SK-N-SH (cell line): ENCODE measurements around the gene RPS6KA5. TPM values are rescaled to one million over a fixed set of nuclear protein-coding genes. Genes with fewer than 3 reads are reported as not detected.

Experiments used
- CTCF ChIA-PET: fragments of 300-600, 350-600 bp; formaldehyde crosslinking; extraction: SDS; loops from one replicate; lab custom pipeline; 2021; lab: Yijun Ruan, JAX
- POLR2A ChIA-PET: fragments of 350-600 bp; sonication (Branson Sonifier 250); formaldehyde crosslinking; extraction: SDS; loops from one replicate; lab custom pipeline; 2020; ENCODE audit warnings: antibody characterized with exemption, inconsistent platforms; lab: Yijun Ruan, JAX
- DNase-seq: peaks from one replicate; pipeline ENCODE4 v3.0.0; 2012
- H2AFZ ChIP-seq: fragments of 200-600 bp; sonication (generic); 2 replicates; pipeline ENCODE4 v1.8.1; 2016; ENCODE audit warnings: antibody characterized with exemption, mild to moderate bottlenecking, low read depth
- H3F3A ChIP-seq: fragments of 200-600 bp; sonication (generic); replicated peaks from 2 replicates; pipeline ENCODE3; 2016; ENCODE audit warnings: antibody characterized with exemption, mild to moderate bottlenecking; ENCODE audit not compliant: insufficient read depth
- H3K27ac ChIP-seq, 2 experiments: fragments of 200-500 bp in 1 of 2; fragments of 200-600 bp in 1 of 2; sonication (Bioruptor generic) in 1 of 2; sonication (generic), shearing (Covaris generic) in 1 of 2; 2 replicates each; pipeline versions ENCODE4 v1.5.1 to v1.6.1; 2014 to 2016; ENCODE audit warnings: low read depth in 2 of 2, inconsistent platforms in 1 of 2, low read length in 1 of 2, mild to moderate bottlenecking in 1 of 2, mixed read lengths in 1 of 2
- H3K27me3 ChIP-seq: fragments of 200-600 bp; sonication (generic), shearing (Covaris generic); 2 replicates; pipeline ENCODE4 v1.6.1; 2016; ENCODE audit warnings: mixed run types; ENCODE audit not compliant: insufficient read depth
- H3K36me3 ChIP-seq, 2 experiments: fragments of 200-500 bp in 1 of 2; fragments of 200-600 bp in 1 of 2; sonication (Bioruptor generic) in 1 of 2; sonication (generic) in 1 of 2; replicated peaks in 1 of 2; 2 replicates each; pipeline versions ENCODE3 to v1.5.1; 2014 to 2016; ENCODE audit warnings: low read length in 1 of 2, mild to moderate bottlenecking in 1 of 2; ENCODE audit not compliant: insufficient read depth in 2 of 2, control insufficient read depth in 1 of 2
- H3K4me1 ChIP-seq, 2 experiments: fragments of 200-500 bp in 1 of 2; fragments of 200-600 bp in 1 of 2; sonication (Bioruptor generic) in 1 of 2; sonication (generic), shearing (Covaris generic) in 1 of 2; 2 replicates each; pipeline versions ENCODE4 v1.5.1 to v1.6.1; 2014 to 2016; ENCODE audit warnings: low read depth in 1 of 2, low read length in 1 of 2, mixed run types in 1 of 2; ENCODE audit not compliant: insufficient read depth in 2 of 2, control insufficient read depth in 1 of 2
- H3K4me2 ChIP-seq: fragments of 200-600 bp; sonication (generic), shearing (Covaris generic); 2 replicates; pipeline ENCODE4 v1.6.1; 2017; ENCODE audit warnings: mixed run types
- H3K4me3 ChIP-seq, 2 experiments: fragments of 200-500 bp in 1 of 2; fragments of 200-600 bp in 1 of 2; sonication (Bioruptor generic) in 1 of 2; sonication (generic), shearing (Covaris generic) in 1 of 2; 2 replicates each; pipeline versions ENCODE4 v1.5.1 to v1.8.1; 2014 to 2016; ENCODE audit warnings: low read depth in 2 of 2, inconsistent platforms in 1 of 2, low read length in 1 of 2, mild to moderate bottlenecking in 1 of 2, mixed read lengths in 1 of 2, moderate library complexity in 1 of 2
- H3K79me2 ChIP-seq: fragments of 200-600 bp; sonication (generic); 2 replicates; pipeline ENCODE4 v1.8.1; 2017; ENCODE audit warnings: mild to moderate bottlenecking; ENCODE audit not compliant: insufficient read depth
- H3K9ac ChIP-seq: fragments of 200-600 bp; sonication (generic); 2 replicates; pipeline ENCODE4 v1.6.1; 2017; ENCODE audit warnings: mixed run types
- H3K9me2 ChIP-seq: fragments of 200-600 bp; sonication (generic); 2 replicates; pipeline ENCODE4 v1.6.1; 2017; ENCODE audit warnings: mixed run types
- H3K9me3 ChIP-seq: fragments of 200-600 bp; sonication (generic); 2 replicates; pipeline ENCODE4 v1.6.1; 2017; ENCODE audit warnings: mixed run types, mild to moderate bottlenecking, moderate library complexity
- H4K20me1 ChIP-seq: fragments of 200-600 bp; sonication (generic); 2 replicates; pipeline ENCODE4 v1.6.1; 2017; ENCODE audit warnings: mild to moderate bottlenecking, mixed run types; ENCODE audit not compliant: insufficient read depth
- FOXJ3 ChIP-seq: sonication (generic); formaldehyde crosslinking; IDR thresholded peaks from 2 replicates; pipeline ENCODE4 v1.5.1; 2020; ENCODE audit warnings: mild to moderate bottlenecking, missing genetic modification reagents
- JUND ChIP-seq: IDR thresholded peaks from 2 replicates; pipeline ENCODE4 v1.4.0; 2012
- NRF1 ChIP-seq: IDR thresholded peaks from 2 replicates; pipeline ENCODE4 v1.6.1; 2012; ENCODE audit warnings: low read depth, mild to moderate bottlenecking, low read length
- RCOR1 ChIP-seq: fragments of 150-350 bp; IDR thresholded peaks from 2 replicates; pipeline ENCODE4 v1.6.1; 2017; ENCODE audit warnings: antibody characterized with exemption, low read length
- RFX5 ChIP-seq: IDR thresholded peaks from 2 replicates; pipeline ENCODE4 v1.6.1; 2012; ENCODE audit warnings: mild to moderate bottlenecking, improper control_type of control experiment, low read length
- SIN3A ChIP-seq: IDR thresholded peaks from 2 replicates; pipeline ENCODE4 v1.6.1; 2012; ENCODE audit warnings: low read depth, mild to moderate bottlenecking, low read length, moderate library complexity, borderline replicate concordance
- TCF12 ChIP-seq: IDR thresholded peaks from 2 replicates; pipeline ENCODE4 v1.4.0; 2012
- TEAD4 ChIP-seq: IDR thresholded peaks from 2 replicates; pipeline ENCODE4 v1.4.0; 2012; ENCODE audit warnings: mild to moderate bottlenecking, borderline replicate concordance; ENCODE audit not compliant: insufficient read depth
- WGBS: methylation state at CpG from one replicate; pipeline ENCODE4 v1.1.6; 2017; ENCODE audit warnings: low lambda C conversion rate; 5-methylcytosine and 5-hydroxymethylcytosine counted together
- polyA plus RNA-seq, 3 experiments: library from polyadenylated mRNA; depleted of rRNA; stranded (reverse); fragments of >200 nt; gene quantifications; 2 replicates each; pipeline ENCODE4 v1.2.3, GENCODE V29; 2012
- TF ChIP-seq, protein P1 (sequence below): fragments of 200-600 bp; sonication (generic); IDR thresholded peaks from 2 replicates; pipeline ENCODE4 v1.6.1; 2017; ENCODE audit warnings: antibody characterized with exemption, mild to moderate bottlenecking, moderate library complexity
- TF ChIP-seq, protein P2 (sequence below): fragments of 150-350 bp; IDR thresholded peaks from 2 replicates; pipeline ENCODE4 v1.6.1; 2017; ENCODE audit warnings: antibody characterized with exemption, low read length, low read depth, borderline replicate concordance
- TF ChIP-seq, protein P3 (sequence below): IDR thresholded peaks from 2 replicates; pipeline ENCODE4 v1.6.1; 2012; ENCODE audit warnings: mild to moderate bottlenecking, low read depth, low read length, moderate library complexity
- TF ChIP-seq, protein P4 (sequence below): IDR thresholded peaks from 2 replicates; pipeline ENCODE4 v1.4.0; 2012; ENCODE audit warnings: low read depth, borderline replicate concordance
- TF ChIP-seq, protein P5 (sequence below): IDR thresholded peaks from 2 replicates; pipeline ENCODE4 v1.4.0; 2012; ENCODE audit warnings: low read depth

RPS6KA5 gene
- polyA plus RNA-seq, 1 of the 3 experiments (the other 2 are of a cell fraction) = 0.67 TPM

DNA sequence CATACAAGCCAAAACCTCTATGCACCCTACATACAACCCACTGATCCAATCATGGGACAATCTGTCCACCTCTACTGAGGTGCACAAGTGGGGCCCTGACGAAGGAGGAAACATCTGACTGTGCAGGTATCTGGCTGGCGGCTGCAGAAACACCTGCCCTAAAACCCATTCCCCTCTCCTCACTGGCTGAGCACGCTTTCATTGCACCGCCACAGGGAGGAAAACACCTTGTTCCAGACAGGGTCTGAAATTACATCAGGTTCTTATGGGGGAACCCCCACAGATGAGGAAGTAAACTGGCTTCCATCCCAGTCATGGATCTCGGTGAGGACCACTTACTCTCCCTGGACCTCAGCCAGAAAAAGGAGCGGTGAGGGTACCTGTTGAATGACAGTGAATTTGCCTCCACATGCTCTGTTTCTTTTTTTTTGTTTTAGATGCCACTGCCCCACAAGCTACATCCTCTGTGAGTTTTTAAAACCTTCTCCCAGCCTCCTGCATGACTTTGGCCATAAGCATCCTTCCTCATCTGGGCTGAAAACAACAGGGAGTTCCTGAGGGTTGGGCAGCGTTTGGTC is 29.6 kb upstream of the RPS6KA5 start:
- Histone ChIP-seq H4K20me1 (no peaks in the 10 kb centered on the region), H3K9me3 (no peaks in the 10 kb centered on the region), H2AFZ (no peak overlapping the region)
- TF ChIP-seq RFX5 (no peak), RCOR1 (no peak), NRF1 (no peak), JUND (no peak), SIN3A (no peak)
- TF ChIP-seq, protein P1, sequence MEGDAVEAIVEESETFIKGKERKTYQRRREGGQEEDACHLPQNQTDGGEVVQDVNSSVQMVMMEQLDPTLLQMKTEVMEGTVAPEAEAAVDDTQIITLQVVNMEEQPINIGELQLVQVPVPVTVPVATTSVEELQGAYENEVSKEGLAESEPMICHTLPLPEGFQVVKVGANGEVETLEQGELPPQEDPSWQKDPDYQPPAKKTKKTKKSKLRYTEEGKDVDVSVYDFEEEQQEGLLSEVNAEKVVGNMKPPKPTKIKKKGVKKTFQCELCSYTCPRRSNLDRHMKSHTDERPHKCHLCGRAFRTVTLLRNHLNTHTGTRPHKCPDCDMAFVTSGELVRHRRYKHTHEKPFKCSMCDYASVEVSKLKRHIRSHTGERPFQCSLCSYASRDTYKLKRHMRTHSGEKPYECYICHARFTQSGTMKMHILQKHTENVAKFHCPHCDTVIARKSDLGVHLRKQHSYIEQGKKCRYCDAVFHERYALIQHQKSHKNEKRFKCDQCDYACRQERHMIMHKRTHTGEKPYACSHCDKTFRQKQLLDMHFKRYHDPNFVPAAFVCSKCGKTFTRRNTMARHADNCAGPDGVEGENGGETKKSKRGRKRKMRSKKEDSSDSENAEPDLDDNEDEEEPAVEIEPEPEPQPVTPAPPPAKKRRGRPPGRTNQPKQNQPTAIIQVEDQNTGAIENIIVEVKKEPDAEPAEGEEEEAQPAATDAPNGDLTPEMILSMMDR = no peak
- TF ChIP-seq, all 33 proteins: peak for 0
- Histone ChIP-seq H3K4me1 (peaks cover 0 to 8% of the 10 kb centered on the region in 2 experiments; a peak in 1 of 4 replicates), H3K27me3 (no peaks in the 10 kb centered on the region; the same call in 1 of the 2 replicates), H3F3A (no peaks in the 10 kb centered on the region), H3K4me3 (no peak overlapping the region), H3K9me2 (no peaks in the 10 kb centered on the region), H3K27ac (no peak overlapping the region), H3K79me2 (no peaks in the 10 kb centered on the region), H3K36me3 (no peaks in the 10 kb centered on the region), H3K4me2 (no peak overlapping the region), H3K9ac (no peak overlapping the region)
- DNase-seq = no peak
- 59% methylated on average over 7 of the region's 7 CpGs for WGBS
- ChIA-PET CTCF (no interaction called here), POLR2A (no interaction called here)

DNA sequence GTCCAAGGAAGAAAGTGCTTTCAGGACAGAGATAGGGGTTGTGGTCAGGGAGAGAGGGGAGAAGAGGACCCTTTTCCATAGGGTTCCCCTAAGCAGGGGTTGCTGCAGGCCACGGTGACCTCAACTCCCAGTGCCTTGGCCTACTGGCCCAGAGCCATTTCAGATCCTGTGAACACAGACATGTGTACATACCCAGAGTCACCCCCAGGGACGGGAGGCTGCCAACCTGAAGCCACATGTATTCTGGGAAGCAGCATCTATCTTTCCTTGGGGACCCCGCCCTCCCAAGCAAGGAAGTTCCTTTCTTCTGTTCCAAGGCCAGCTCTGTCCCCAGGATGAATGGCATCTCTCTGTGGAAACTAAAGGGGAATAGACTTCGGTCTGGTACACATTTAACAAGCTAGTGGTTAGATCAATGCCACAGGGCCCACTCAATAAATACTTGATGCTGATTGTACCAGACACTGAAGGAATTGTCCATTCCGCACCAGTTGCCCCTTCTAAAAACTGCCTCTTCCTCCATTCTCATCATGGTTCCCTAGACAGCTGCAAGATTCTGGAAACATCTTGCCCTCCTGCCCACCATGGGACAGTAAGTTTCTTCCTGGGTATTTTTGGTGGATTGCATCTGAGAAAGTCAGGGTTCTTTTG is 28.3 kb upstream of the RPS6KA5 start:
- Histone ChIP-seq H3K9ac (no peak overlapping the region), H2AFZ (no peak overlapping the region), H3K36me3 (no peaks in the 10 kb centered on the region), H3K4me3 (no peak overlapping the region), H3K4me1 (peaks cover 0 to 8% of the 10 kb centered on the region in 2 experiments; a peak in 1 of 4 replicates), H3K4me2 (no peak overlapping the region), H3K9me2 (no peaks in the 10 kb centered on the region), H3F3A (no peaks in the 10 kb centered on the region), H3K79me2 (no peaks in the 10 kb centered on the region), H3K9me3 (no peaks in the 10 kb centered on the region), H4K20me1 (no peaks in the 10 kb centered on the region), H3K27me3 (no peaks in the 10 kb centered on the region; the same call in 1 of the 2 replicates), H3K27ac (no peak overlapping the region)
- DNase-seq = no peak
- ChIA-PET POLR2A (interaction anchor here (1.1 kb wide), 1 partner anchor 237 kb away, joined by 4 read pairs; no protein-coding TSS in a partner anchor), CTCF (interaction anchor here (0.8 to 1.2 kb wide), 3 partner anchors 24 to 186 kb away, joined by 3 to 5 read pairs (median 3); partner anchors contain the start of gene RPS6KA5)
- WGBS = 79% methylated on average over 3 of the region's 5 CpGs
- TF ChIP-seq, protein P2, sequence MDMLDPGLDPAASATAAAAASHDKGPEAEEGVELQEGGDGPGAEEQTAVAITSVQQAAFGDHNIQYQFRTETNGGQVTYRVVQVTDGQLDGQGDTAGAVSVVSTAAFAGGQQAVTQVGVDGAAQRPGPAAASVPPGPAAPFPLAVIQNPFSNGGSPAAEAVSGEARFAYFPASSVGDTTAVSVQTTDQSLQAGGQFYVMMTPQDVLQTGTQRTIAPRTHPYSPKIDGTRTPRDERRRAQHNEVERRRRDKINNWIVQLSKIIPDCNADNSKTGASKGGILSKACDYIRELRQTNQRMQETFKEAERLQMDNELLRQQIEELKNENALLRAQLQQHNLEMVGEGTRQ = no peak
- no peak for TF ChIP-seq FOXJ3 (CRISPR knock-in tag)
- TF ChIP-seq, protein P1 = no peak
- TF ChIP-seq TEAD4 = no peak
- no peak for TF ChIP-seq RCOR1
- TF ChIP-seq, protein P3, sequence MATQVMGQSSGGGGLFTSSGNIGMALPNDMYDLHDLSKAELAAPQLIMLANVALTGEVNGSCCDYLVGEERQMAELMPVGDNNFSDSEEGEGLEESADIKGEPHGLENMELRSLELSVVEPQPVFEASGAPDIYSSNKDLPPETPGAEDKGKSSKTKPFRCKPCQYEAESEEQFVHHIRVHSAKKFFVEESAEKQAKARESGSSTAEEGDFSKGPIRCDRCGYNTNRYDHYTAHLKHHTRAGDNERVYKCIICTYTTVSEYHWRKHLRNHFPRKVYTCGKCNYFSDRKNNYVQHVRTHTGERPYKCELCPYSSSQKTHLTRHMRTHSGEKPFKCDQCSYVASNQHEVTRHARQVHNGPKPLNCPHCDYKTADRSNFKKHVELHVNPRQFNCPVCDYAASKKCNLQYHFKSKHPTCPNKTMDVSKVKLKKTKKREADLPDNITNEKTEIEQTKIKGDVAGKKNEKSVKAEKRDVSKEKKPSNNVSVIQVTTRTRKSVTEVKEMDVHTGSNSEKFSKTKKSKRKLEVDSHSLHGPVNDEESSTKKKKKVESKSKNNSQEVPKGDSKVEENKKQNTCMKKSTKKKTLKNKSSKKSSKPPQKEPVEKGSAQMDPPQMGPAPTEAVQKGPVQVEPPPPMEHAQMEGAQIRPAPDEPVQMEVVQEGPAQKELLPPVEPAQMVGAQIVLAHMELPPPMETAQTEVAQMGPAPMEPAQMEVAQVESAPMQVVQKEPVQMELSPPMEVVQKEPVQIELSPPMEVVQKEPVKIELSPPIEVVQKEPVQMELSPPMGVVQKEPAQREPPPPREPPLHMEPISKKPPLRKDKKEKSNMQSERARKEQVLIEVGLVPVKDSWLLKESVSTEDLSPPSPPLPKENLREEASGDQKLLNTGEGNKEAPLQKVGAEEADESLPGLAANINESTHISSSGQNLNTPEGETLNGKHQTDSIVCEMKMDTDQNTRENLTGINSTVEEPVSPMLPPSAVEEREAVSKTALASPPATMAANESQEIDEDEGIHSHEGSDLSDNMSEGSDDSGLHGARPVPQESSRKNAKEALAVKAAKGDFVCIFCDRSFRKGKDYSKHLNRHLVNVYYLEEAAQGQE = no peak
- TF ChIP-seq, protein P4, sequence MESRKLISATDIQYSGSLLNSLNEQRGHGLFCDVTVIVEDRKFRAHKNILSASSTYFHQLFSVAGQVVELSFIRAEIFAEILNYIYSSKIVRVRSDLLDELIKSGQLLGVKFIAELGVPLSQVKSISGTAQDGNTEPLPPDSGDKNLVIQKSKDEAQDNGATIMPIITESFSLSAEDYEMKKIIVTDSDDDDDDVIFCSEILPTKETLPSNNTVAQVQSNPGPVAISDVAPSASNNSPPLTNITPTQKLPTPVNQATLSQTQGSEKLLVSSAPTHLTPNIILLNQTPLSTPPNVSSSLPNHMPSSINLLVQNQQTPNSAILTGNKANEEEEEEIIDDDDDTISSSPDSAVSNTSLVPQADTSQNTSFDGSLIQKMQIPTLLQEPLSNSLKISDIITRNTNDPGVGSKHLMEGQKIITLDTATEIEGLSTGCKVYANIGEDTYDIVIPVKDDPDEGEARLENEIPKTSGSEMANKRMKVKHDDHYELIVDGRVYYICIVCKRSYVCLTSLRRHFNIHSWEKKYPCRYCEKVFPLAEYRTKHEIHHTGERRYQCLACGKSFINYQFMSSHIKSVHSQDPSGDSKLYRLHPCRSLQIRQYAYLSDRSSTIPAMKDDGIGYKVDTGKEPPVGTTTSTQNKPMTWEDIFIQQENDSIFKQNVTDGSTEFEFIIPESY = no peak
- TF ChIP-seq, protein P5, sequence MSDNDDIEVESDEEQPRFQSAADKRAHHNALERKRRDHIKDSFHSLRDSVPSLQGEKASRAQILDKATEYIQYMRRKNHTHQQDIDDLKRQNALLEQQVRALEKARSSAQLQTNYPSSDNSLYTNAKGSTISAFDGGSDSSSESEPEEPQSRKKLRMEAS = no peak
- no peak for TF ChIP-seq TCF12
- no peak for TF ChIP-seq RFX5
